ENCODE measurements around the gene SERPINA9. TPM values are rescaled to one million over a fixed set of nuclear protein-coding genes. Genes with fewer than 3 reads are reported as not detected.
A peak's percentile ranks its signal among the peaks of the same experiment; 100 is the strongest.

SERPINA9 gene
- total RNA-seq, 1 donor from 2014 or later = not detected

GRCh38 chr14:94481468-94482131, 5.6 kb upstream of the SERPINA9 start:
- Histone ChIP-seq H3K27ac (no peak overlapping the region), H3K27me3 (no peaks in the 10 kb centered on the region), H3K36me3 (no peaks in the 10 kb centered on the region), H3K9me3 (peaks cover 0 to 5% of the 10 kb centered on the region in 2 donors), H3K4me3 (no peak overlapping the region), H3K4me1 (peaks cover 0 to 6% of the 10 kb centered on the region in 2 donors)
- TF ChIP-seq CTCF (IDR thresholded peaks at IDR 0.05) = no peak
- intact Hi-C loops (cut with DNase I) = loop anchor here (10.0 kb wide), 1 partner anchor 347 kb away; no protein-coding TSS in a partner anchor
- DNase-seq (ENCODE audit: low spot score in 2 of 2) = no peak

DNA sequence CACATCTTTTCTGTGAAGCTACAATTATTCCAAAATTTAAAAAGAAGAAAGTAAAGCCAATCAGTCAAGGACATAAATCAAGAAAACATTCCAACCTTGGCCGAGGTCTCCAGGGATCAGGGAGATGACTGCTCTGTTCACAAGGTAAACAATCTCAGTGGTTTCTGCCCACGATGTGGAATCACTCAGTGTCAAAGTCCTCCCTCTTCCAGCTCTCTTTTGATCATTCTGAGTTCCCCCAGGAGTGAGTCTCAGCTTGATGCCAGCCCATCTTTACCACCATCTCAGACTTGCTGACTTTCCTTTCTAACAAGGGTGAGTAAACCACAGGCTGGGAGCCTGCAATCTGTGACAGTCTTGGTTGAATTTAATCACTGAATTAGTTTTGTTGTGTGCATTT, 4.8 kb upstream of the SERPINA9 start:
- intact Hi-C loops (cut with DNase I) = loop anchor here (10.0 kb wide), 1 partner anchor 346 kb away; no protein-coding TSS in a partner anchor
- DNase-seq (ENCODE audit: low spot score in 2 of 2) = no peak
- no peak overlapping the region for H3K4me3 ChIP-seq
- no peaks in the 10 kb centered on the region for H3K4me1 ChIP-seq
- no peak for TF ChIP-seq CTCF (IDR thresholded peaks at IDR 0.05)
- H3K9me3 ChIP-seq = peaks cover 0 to 5% of the 10 kb centered on the region in 2 donors
- H3K27ac ChIP-seq = no peak overlapping the region
- no peaks in the 10 kb centered on the region for H3K36me3 ChIP-seq
- no peaks in the 10 kb centered on the region for H3K27me3 ChIP-seq

DNA sequence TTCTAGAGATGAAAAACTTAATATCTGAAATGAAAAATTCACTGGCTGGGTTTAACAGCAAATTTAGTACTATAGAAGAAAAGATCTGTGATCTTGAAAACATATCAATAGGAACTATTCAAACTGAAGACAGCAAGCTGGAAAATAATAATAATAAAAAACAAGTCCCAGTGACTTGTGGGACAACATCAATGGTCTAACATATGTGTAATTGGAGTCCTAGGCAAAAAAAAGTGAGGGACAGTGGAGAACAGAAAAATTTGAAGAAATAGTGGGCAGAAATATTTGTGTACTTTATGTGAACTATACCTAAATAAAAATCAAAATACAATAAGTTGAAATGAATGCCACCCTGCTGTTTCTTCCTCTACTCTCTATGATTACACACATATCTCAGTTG, 2.4 kb upstream of the SERPINA9 start:
- intact Hi-C loops (cut with DNase I) = no loop called here
- TF ChIP-seq CTCF (IDR thresholded peaks at IDR 0.05) = no peak
- Histone ChIP-seq H3K4me3 (no peak overlapping the region), H3K27me3 (no peaks in the 10 kb centered on the region), H3K4me1 (no peaks in the 10 kb centered on the region), H3K36me3 (no peaks in the 10 kb centered on the region), H3K27ac (no peak overlapping the region), H3K9me3 (peaks cover 0 to 5% of the 10 kb centered on the region in 2 donors)
- DNase-seq (ENCODE audit: low spot score in 2 of 2) = no peak

DNA sequence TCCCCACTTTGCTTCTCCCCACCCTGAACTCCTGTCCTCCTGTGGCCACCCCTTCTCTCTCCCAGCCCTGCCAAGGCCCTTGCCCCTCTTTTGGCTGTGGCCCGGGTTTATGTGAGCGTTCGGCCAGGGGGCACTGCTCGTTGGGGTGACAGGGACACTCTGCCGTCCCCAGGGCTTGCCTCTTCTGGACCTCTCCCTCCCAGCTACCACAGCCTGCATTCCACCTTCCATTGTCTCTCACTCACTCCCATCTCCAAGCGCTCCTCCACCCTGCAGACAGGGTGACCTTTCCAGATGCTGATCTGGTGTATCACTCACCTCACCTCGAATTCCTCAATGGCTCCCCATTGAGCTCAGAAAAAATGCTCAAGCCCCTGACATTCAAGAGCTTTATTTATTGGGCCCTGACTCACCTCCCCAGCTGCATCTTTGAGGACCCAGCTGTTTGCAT, 1.4 kb downstream of the SERPINA9 start:
- intact Hi-C loops (cut with DNase I) = no loop called here
- peak in 1 of 2 donors; percentile 45 for DNase-seq (ENCODE audit: low spot score in 2 of 2)

GRCh38 chr14:94473666-94474410, 2.2 kb downstream of the SERPINA9 start:
- H3K27ac ChIP-seq = no peak overlapping the region

More for the DNA sequence above, 1.4 kb downstream of the SERPINA9 start:
- TF ChIP-seq CTCF (IDR thresholded peaks at IDR 0.05) = no peak
- no peaks in the 10 kb centered on the region for H3K4me1 ChIP-seq
- peaks cover 0 to 5% of the 10 kb centered on the region in 2 donors for H3K9me3 ChIP-seq
- H3K27me3 ChIP-seq = no peaks in the 10 kb centered on the region
- no peaks in the 10 kb centered on the region for H3K36me3 ChIP-seq
- H3K27ac ChIP-seq = no peak overlapping the region
- no peak overlapping the region for H3K4me3 ChIP-seq

More at GRCh38 chr14:94473666-94474410, 2.2 kb downstream of the SERPINA9 start:
- intact Hi-C loops (cut with DNase I) = no loop called here
- TF ChIP-seq CTCF (IDR thresholded peaks at IDR 0.05) = no peak
- peak in 1 of 2 donors; percentile 13 for DNase-seq (ENCODE audit: low spot score in 2 of 2)
- Histone ChIP-seq H3K4me3 (no peak overlapping the region), H3K9me3 (no peaks in the 10 kb centered on the region), H3K27me3 (no peaks in the 10 kb centered on the region), H3K36me3 (no peaks in the 10 kb centered on the region), H3K4me1 (no peaks in the 10 kb centered on the region)
